HFF-Myc (cell line): ENCODE measurements around the gene LDLRAD3.

Experiments used
- DNase-seq: peaks from one replicate; pipeline ENCODE4 v3.0.0-alpha.2; 2011; ENCODE audit warnings: low read depth; ENCODE audit errors: extremely low read depth
- H3K4me3 ChIP-seq: replicated peaks from 2 replicates; pipeline ENCODE4 v1.5.1; 2011; ENCODE audit warnings: low read depth, mild to moderate bottlenecking, control low read depth, low read length
- CTCF ChIP-seq: IDR thresholded peaks from 2 replicates; pipeline ENCODE4 v1.5.1; 2012; ENCODE audit warnings: mild to moderate bottlenecking, low read depth, low read length, control low read depth; ENCODE audit errors: missing control alignments

Gene LDLRAD3

DNA sequence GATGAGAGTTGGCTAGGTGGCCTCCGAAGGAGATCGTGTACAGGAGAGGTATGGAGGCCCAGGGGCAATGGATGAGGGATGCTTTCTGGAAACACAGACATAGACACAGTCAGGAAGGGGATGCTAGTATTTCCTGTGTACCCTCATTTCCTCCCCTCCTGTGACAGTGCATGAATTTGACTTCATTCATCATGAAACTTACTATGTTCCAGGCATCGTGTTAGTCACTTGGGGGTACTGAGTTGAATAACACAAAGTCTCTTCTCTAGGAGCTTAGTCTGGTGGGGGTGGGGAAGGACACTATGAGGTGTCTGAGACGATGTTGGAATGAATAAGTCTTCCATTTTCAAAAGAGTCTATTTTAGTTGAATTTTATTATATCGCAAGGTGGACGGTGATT lies 32.6 kb downstream of the LDLRAD3 start:
- no peak overlapping the region for H3K4me3 ChIP-seq
- no peak for TF ChIP-seq CTCF
- DNase-seq = no peak

DNA sequence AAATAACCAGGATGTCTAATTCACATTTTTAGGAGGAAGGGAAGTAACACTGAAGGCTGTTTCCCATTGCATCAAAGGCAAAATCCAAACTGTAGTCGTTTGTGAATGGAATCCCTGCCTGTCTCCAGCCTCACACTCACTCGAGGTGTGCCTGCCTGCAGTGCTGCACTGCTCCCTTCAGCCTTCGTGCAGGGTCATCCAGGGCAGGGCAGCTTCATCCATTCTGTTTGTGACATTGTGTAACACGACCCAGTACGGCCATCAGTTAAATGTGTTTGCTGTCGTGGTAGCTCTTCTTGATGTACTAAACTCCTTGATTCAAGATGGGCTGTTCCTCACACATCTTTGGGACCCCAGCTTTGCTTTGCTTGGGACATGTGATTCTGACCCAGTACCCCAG lies 34.3 kb downstream of the LDLRAD3 start:
- no peak for TF ChIP-seq CTCF
- no peak overlapping the region for H3K4me3 ChIP-seq
- no peak for DNase-seq

DNA sequence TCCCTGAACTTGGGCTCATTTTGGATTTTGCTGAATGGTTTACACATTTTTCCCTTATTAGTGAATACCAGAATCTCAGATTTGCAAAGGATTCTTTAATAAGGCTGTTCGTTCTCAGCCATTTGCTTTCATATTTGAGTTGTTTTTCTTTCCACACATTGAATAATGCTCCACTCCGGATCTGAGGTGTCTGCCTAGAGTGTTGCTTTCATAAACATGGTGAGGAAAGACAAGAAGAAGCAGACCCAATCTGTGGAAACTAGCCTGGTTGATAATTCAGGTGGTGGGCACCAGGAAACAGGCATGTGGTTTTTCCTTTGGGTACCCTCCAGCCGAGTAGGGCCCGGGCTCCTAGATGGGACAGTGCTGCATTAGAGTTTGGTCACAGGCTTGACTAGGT lies 35.0 kb downstream of the LDLRAD3 start:
- TF ChIP-seq CTCF = no peak
- H3K4me3 ChIP-seq = no peak overlapping the region
- DNase-seq = no peak

DNA sequence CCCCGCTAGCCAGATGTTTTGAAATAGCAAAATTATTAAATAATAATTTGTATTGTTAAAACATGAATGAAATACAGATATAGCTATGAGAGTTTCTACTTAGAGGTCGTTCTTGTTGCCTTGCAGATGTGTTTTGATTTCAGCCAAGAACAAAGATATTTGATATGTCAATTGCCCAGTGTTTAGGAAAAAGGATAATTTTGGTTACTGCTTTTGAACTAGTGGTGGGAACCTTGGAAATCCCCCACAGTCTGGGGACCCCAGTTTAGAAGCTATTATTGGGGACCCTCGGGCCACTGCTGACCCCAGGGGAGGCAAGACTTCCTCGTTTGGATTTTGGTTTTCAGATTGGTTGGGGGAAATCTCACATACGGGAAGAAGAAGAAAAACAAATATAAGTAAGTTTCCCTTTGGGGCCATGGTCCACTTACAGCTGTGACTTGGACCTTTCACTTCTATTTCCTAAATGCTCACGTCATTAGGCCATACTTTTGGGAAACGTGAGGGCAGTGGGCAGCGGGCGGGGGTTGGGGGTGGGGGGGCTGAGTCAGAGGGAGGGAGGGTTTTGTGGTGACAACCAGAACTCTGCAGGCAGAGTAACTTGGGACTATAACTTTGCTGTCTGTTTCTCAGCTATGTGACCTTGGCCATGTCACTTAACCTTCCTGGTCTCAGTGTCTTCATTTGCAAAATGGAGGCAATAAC lies 37.0 kb downstream of the LDLRAD3 start:
- no peak for TF ChIP-seq CTCF
- no peak for DNase-seq
- no peak overlapping the region for H3K4me3 ChIP-seq

DNA sequence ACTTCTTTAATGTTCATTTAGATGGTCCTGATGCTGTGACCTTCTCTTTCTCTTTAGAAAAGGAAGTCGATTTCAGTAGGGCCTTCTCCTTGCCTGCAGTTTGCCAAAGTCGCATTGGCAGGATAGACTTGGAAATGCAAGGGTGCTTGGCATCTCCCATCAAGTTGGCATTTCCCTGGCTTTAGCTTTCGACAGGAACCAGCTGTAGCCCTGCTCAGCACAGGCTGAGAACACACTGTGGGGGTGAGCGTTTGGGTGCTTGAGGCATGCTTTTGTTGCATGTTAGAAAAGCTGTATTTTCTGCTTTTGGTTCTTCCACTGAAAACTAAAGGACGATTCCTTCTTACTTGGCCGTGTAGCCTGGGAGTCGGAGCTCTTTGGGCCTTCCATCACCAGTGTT lies 37.7 kb downstream of the LDLRAD3 start:
- no peak for DNase-seq
- TF ChIP-seq CTCF = no peak
- H3K4me3 ChIP-seq = no peak overlapping the region

DNA sequence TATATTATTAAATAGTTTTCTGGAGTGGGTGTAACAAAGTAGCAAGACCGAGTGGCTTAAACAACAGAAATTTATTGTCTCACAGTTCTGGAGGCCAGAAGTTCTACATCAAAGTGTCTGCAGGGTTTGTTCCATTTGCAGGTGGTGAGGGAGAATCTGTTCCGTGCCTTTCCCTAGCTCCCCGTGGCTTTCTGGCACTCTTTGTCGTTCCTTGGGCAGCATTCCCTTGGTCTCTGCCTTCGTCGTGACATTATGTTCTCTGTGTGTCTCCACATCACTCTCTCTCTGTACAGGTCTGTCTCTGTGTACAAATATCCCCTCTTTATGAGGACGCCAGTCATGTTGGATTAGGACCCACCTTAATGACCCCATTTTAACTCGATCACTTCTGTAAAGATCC lies 38.2 kb downstream of the LDLRAD3 start:
- no peak for TF ChIP-seq CTCF

GRCh38 chr11:35983981-35984380 lies 40.1 kb downstream of the LDLRAD3 start:
- TF ChIP-seq CTCF = no peak
- H3K4me3 ChIP-seq = no peak overlapping the region
- no peak for DNase-seq

More for the DNA sequence above, 38.2 kb downstream of the LDLRAD3 start:
- no peak for DNase-seq
- no peak overlapping the region for H3K4me3 ChIP-seq
